CD14-positive monocyte (primary cell): ENCODE measurements around the gene GAGE10. TPM values are rescaled to one million over a fixed set of nuclear protein-coding genes. Genes with fewer than 3 reads are reported as not detected.
"Not testable (repeated sequence)": the region's sequence is repeated elsewhere in the genome, so short reads cannot be mapped to it uniquely, and the experiment has no call there.

Experiments
- DNase-seq, 3 donors: peaks; one replicate each; pipeline ENCODE4 v3.0.0-alpha.2; 2011 to 2022
- H2AFZ ChIP-seq: 2 replicates; pipeline ENCODE4 v1.6.0; 2012; ENCODE audit warnings: mild to moderate bottlenecking, low read depth, low read length, inconsistent platforms; ENCODE audit not compliant: insufficient read depth, poor library complexity, severe bottlenecking
- H3K27ac ChIP-seq, 2 donors: 1 replicate in 1 of 2; 2 replicates in 1 of 2; pipeline ENCODE4 v1.5.1; 2012 to 2013; ENCODE audit warnings: low read length in 2 of 2, control low read depth in 1 of 2, inconsistent platforms in 1 of 2, low read depth in 1 of 2, mild to moderate bottlenecking in 1 of 2
- H3K27me3 ChIP-seq, 2 donors: one replicate each; pipeline versions ENCODE4 v1.6.0 to v1.6.1; 2011 to 2013; ENCODE audit warnings: low read length in 2 of 2; ENCODE audit not compliant: control insufficient read depth in 2 of 2, insufficient read depth in 2 of 2
- H3K36me3 ChIP-seq, 2 donors: replicated peaks in 1 of 2; 1 replicate in 1 of 2; 2 replicates in 1 of 2; pipeline versions ENCODE4 v1.5.1 to v1.6.1; 2012 to 2013; ENCODE audit warnings: low read length in 2 of 2, control low read depth in 1 of 2, inconsistent platforms in 1 of 2, mild to moderate bottlenecking in 1 of 2; ENCODE audit not compliant: insufficient read depth in 2 of 2, control insufficient read depth in 1 of 2
- H3K4me1 ChIP-seq, 2 donors: 1 replicate in 1 of 2; 2 replicates in 1 of 2; pipeline versions ENCODE4 v1.5.1 to v1.6.1; 2012 to 2013; ENCODE audit warnings: low read length in 2 of 2, control low read depth in 1 of 2, inconsistent platforms in 1 of 2, mild to moderate bottlenecking in 1 of 2, moderate library complexity in 1 of 2; ENCODE audit not compliant: insufficient read depth in 2 of 2, control insufficient read depth in 1 of 2
- H3K4me2 ChIP-seq: replicated peaks from 2 replicates; pipeline ENCODE3; 2012; ENCODE audit warnings: low read length, moderate library complexity, mild to moderate bottlenecking; ENCODE audit not compliant: poor library complexity, severe bottlenecking; ENCODE audit errors: extremely low read depth
- H3K4me3 ChIP-seq, 3 experiments: fragments of 200-600 bp in 1 of 3; sonication (generic) in 1 of 3; replicated peaks in 1 of 3; 1 replicate in 2 of 3; 2 replicates in 1 of 3; pipeline ENCODE4 v1.5.1; 2011 to 2013; ENCODE audit warnings: low read length in 3 of 3, mild to moderate bottlenecking in 3 of 3, control low read depth in 2 of 3, low read depth in 2 of 3, inconsistent platforms in 1 of 3, moderate library complexity in 1 of 3
- H3K79me2 ChIP-seq: 2 replicates; pipeline ENCODE4 v1.6.0; 2012; ENCODE audit warnings: mild to moderate bottlenecking, control low read depth, inconsistent platforms, low read length, moderate library complexity; ENCODE audit not compliant: insufficient read depth
- H3K9ac ChIP-seq: 2 replicates; pipeline ENCODE4 v1.6.0; 2017; ENCODE audit warnings: low read length, mild to moderate bottlenecking; ENCODE audit not compliant: insufficient read depth, poor library complexity, severe bottlenecking
- H3K9me3 ChIP-seq, 2 donors: replicated peaks in 1 of 2; 1 replicate in 1 of 2; 2 replicates in 1 of 2; pipeline versions ENCODE4 v1.5.1 to v1.6.1; 2012 to 2013; ENCODE audit warnings: low read length in 2 of 2, control low read depth in 1 of 2; ENCODE audit not compliant: control insufficient read depth in 1 of 2, insufficient read depth in 1 of 2
- H4K20me1 ChIP-seq: 2 replicates; pipeline ENCODE4 v1.6.0; 2012; ENCODE audit warnings: mild to moderate bottlenecking, low read length, control low read depth, moderate library complexity; ENCODE audit not compliant: insufficient read depth
- H3K27ac Mint-ChIP-seq, 7 donors: one replicate each; pipeline ENCODE4 v1.8.0; 2020; ENCODE audit warnings: mild to moderate bottlenecking in 7 of 7, mixed read lengths in 7 of 7, moderate library complexity in 6 of 7, inconsistent platforms in 2 of 7
- H3K27me3 Mint-ChIP-seq, 3 donors: one replicate each; pipeline ENCODE4 v1.8.0; 2021 to 2022; ENCODE audit warnings: low read depth in 3 of 3, mild to moderate bottlenecking in 3 of 3, mixed read lengths in 3 of 3, moderate library complexity in 3 of 3, inconsistent platforms in 1 of 3
- H3K36me3 Mint-ChIP-seq, 2 donors: one replicate each; pipeline ENCODE4 v1.8.0; 2020; ENCODE audit warnings: mixed read lengths in 2 of 2, inconsistent platforms in 1 of 2, mild to moderate bottlenecking in 1 of 2
- H3K4me1 Mint-ChIP-seq: one replicate; pipeline ENCODE4 v1.8.0; 2020; ENCODE audit warnings: mild to moderate bottlenecking, mixed read lengths
- H3K4me3 Mint-ChIP-seq, 2 donors: one replicate each; pipeline ENCODE4 v1.8.0; 2020; ENCODE audit warnings: mild to moderate bottlenecking in 2 of 2, mixed read lengths in 2 of 2, moderate library complexity in 1 of 2
- H3K9me3 Mint-ChIP-seq, 7 donors: one replicate each; pipeline ENCODE4 v1.8.0; 2020 to 2022; ENCODE audit warnings: mixed read lengths in 7 of 7, mild to moderate bottlenecking in 6 of 7, moderate library complexity in 6 of 7, inconsistent platforms in 2 of 7
- WGBS: methylation state at CpG from one replicate; pipeline ENCODE4 v1.1.5; 2013; ENCODE audit warnings: missing lambda C conversion rate; ENCODE audit not compliant: insufficient coverage; 5-methylcytosine and 5-hydroxymethylcytosine counted together
- intact Hi-C, 2 donors: fragments of 100-400 bp; cut with micrococcal nuclease; formaldehyde crosslinking; loops; one replicate each; pipeline versions ENCODE4 v1.15.0 to v1.15.1; 2023
- polyA plus RNA-seq, 3 donors: library from polyadenylated mRNA; depleted of rRNA in 1 of 3; unstranded in 2 of 3; stranded (reverse) in 1 of 3; fragments of 300-500 nt in 2 of 3; fragments of >200 nt in 1 of 3; fragmentation: Illumina TruSeq in 2 of 3; gene quantifications; 1 replicate in 2 of 3; 2 replicates in 1 of 3; pipeline ENCODE4 v1.2.3, GENCODE V29; 2012 to 2021
- TF ChIP-seq, protein P1 (sequence below): fragments of 200-600 bp; IDR thresholded peaks from one replicate; pipeline ENCODE4 v1.8.0; 2022; ENCODE audit warnings: antibody characterized with exemption, mild to moderate bottlenecking

The GAGE10 gene
- polyA plus RNA-seq, 3 donors, result not detected

DNA sequence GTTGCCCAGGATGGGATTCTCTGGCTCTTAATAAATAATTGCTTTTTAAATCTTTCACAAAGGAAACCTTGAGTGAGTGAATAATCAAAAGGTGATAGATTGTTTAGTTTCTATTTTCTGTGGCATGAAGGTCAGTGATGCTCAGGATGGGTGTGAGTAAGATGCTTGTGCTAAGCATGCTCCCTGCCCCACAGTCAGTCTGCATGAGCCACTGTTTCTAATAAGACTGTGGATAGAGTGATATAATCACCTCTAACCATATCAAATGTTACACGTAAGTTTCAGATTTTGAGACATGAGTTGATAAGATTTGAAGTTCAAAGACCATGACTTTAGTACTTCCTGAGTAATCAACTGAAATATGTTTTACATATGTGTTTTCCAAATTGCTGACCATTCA is 2.7 kb upstream of the GAGE10 start:
- no peak overlapping the region for H3K4me3 ChIP-seq
- no peaks in the 10 kb centered on the region for H4K20me1 ChIP-seq
- Mint-ChIP-seq H3K9me3 (no peaks in the 10 kb centered on the region), H3K27me3 (peaks cover 0 to 16% (median 2%) of the 10 kb centered on the region in 3 donors), H3K36me3 (no peaks in the 10 kb centered on the region), H3K4me3 (no peak overlapping the region), H3K27ac (no peak overlapping the region), H3K4me1 (no peaks in the 10 kb centered on the region)
- no peak overlapping the region for H3K4me2 ChIP-seq
- no peaks in the 10 kb centered on the region for H3K9me3 ChIP-seq
- TF ChIP-seq, protein P1, sequence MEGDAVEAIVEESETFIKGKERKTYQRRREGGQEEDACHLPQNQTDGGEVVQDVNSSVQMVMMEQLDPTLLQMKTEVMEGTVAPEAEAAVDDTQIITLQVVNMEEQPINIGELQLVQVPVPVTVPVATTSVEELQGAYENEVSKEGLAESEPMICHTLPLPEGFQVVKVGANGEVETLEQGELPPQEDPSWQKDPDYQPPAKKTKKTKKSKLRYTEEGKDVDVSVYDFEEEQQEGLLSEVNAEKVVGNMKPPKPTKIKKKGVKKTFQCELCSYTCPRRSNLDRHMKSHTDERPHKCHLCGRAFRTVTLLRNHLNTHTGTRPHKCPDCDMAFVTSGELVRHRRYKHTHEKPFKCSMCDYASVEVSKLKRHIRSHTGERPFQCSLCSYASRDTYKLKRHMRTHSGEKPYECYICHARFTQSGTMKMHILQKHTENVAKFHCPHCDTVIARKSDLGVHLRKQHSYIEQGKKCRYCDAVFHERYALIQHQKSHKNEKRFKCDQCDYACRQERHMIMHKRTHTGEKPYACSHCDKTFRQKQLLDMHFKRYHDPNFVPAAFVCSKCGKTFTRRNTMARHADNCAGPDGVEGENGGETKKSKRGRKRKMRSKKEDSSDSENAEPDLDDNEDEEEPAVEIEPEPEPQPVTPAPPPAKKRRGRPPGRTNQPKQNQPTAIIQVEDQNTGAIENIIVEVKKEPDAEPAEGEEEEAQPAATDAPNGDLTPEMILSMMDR, result no peak
- H3K36me3 ChIP-seq, result no peaks in the 10 kb centered on the region
- H3K27me3 ChIP-seq, result no peaks in the 10 kb centered on the region
- no CpG with 5 or more reads among the region's 1 CpG for WGBS
- intact Hi-C loops, result no loop called here
- no peaks in the 10 kb centered on the region for H3K79me2 ChIP-seq
- DNase-seq, result no peak
- H3K4me1 ChIP-seq, result no peaks in the 10 kb centered on the region
- no peak overlapping the region for H2AFZ ChIP-seq
- H3K27ac ChIP-seq, result no peak overlapping the region
- no peak overlapping the region for H3K9ac ChIP-seq

DNA sequence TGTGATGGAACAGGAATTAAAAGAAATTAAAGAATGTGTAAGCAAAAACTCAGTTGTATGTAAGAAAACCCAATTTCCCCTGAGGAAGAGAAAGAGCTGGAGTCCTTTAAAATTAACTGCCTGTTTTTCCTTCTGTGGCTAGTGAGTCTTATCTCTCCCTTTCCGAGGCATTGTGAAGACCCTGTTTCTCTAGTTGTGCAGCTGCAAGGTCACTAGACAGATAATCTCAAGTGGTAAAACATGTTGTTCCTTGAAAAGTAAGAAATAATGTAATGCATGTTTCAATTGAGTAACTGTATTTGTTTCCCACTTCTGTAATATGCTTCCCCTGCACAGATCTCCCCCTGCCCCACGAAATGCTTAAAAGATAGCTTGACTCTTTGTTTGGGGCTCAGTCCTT is 4.3 kb downstream of the GAGE10 start:
- H3K9ac ChIP-seq, intact Hi-C loops, H3K79me2 ChIP-seq, H3K9me3 Mint-ChIP-seq, H3K4me3 Mint-ChIP-seq, H4K20me1 ChIP-seq, H3K27me3 Mint-ChIP-seq, H3K4me2 ChIP-seq, H3K9me3 ChIP-seq, H3K36me3 ChIP-seq, H3K36me3 Mint-ChIP-seq, DNase-seq, H3K4me3 ChIP-seq, H3K27me3 ChIP-seq: not testable (repeated sequence)
- Histone ChIP-seq H3K27ac (peak overlapping the region in 1 of 2 donors; percentile 92), H3K4me1 (peaks cover 47 to 53% of the 10 kb centered on the region in 2 donors), H2AFZ (peak overlapping the region; percentile 79)
- H3K4me1 Mint-ChIP-seq, result peaks cover 50% of the 10 kb centered on the region
- WGBS, result no CpG with 5 or more reads among the region's 2 CpGs
- H3K27ac Mint-ChIP-seq, result peak overlapping the region in 5 of 7 donors; percentile 52 to 92 (median 65)
